ENCODE results near the gene ANO6. TPM values are rescaled to one million over a fixed set of nuclear protein-coding genes. Genes with fewer than 3 reads are reported as not detected.

ANO6 gene
- total RNA-seq, 4 donors from 2014 or later: 31.8 to 43.5 (median 34.1) TPM

GRCh38 chr12:45425426-45425825 lies 209.5 kb downstream of the ANO6 start:
- no peaks in the 10 kb centered on the region for H3K27me3 ChIP-seq
- H3K4me1 ChIP-seq: no peaks in the 10 kb centered on the region
- peaks cover 67% of the 10 kb centered on the region for H3K36me3 ChIP-seq
- H3K9me3 ChIP-seq: no peaks in the 10 kb centered on the region
- H3K4me3 ChIP-seq: no peak overlapping the region
- DNase-seq (ENCODE audit: low spot score in 2 of 2): no peak
- 89% methylated on average over 4 of the region's 4 CpGs for WGBS
- no peak overlapping the region for H3K27ac ChIP-seq
- TF ChIP-seq EP300 (IDR thresholded peaks at IDR 0.05): no peak
- TF ChIP-seq POLR2AphosphoS5 (IDR thresholded peaks at IDR 0.05): no peak
- no peak for TF ChIP-seq POLR2A (IDR thresholded peaks at IDR 0.05)
- TF ChIP-seq CTCF (IDR thresholded peaks at IDR 0.05): no peak

- Histone ChIP-seq H3K36me3 (peaks cover 65% of the 10 kb centered on the region), H3K4me3 (no peak overlapping the region), H3K27me3 (no peaks in the 10 kb centered on the region), H3K4me1 (no peaks in the 10 kb centered on the region), H3K9me3 (no peaks in the 10 kb centered on the region), H3K27ac (no peak overlapping the region)
- DNase-seq (ENCODE audit: low spot score in 2 of 2): no peak
- WGBS: 92% methylated on average over 4 of the region's 4 CpGs
- TF ChIP-seq CTCF (IDR thresholded peaks at IDR 0.05) (no peak), POLR2A (IDR thresholded peaks at IDR 0.05) (no peak), POLR2AphosphoS5 (IDR thresholded peaks at IDR 0.05) (no peak), EP300 (IDR thresholded peaks at IDR 0.05) (no peak)
Observed at GRCh38 chr12:45426294-45426693, 210.4 kb downstream of the ANO6 start.

GRCh38 chr12:45427042-45427441 lies 211.1 kb downstream of the ANO6 start:
- Histone ChIP-seq H3K4me1 (no peaks in the 10 kb centered on the region), H3K36me3 (peaks cover 60% of the 10 kb centered on the region), H3K9me3 (no peaks in the 10 kb centered on the region), H3K27ac (no peak overlapping the region), H3K4me3 (no peak overlapping the region), H3K27me3 (no peaks in the 10 kb centered on the region)
- 95% methylated on average over 4 of the region's 4 CpGs for WGBS
- TF ChIP-seq EP300 (IDR thresholded peaks at IDR 0.05): no peak
- TF ChIP-seq POLR2A (IDR thresholded peaks at IDR 0.05): no peak
- TF ChIP-seq CTCF (IDR thresholded peaks at IDR 0.05): no peak
- TF ChIP-seq POLR2AphosphoS5 (IDR thresholded peaks at IDR 0.05): no peak
- DNase-seq (ENCODE audit: low spot score in 2 of 2): no peak

GRCh38 chr12:45429831-45430230 lies 213.9 kb downstream of the ANO6 start:
- H3K27me3 ChIP-seq: no peaks in the 10 kb centered on the region
- DNase-seq (ENCODE audit: low spot score in 2 of 2): no peak
- no peak overlapping the region for H3K4me3 ChIP-seq
- H3K4me1 ChIP-seq: no peaks in the 10 kb centered on the region
- no peak for TF ChIP-seq CTCF (IDR thresholded peaks at IDR 0.05)
- no peak for TF ChIP-seq POLR2AphosphoS5 (IDR thresholded peaks at IDR 0.05)
- no peak for TF ChIP-seq POLR2A (IDR thresholded peaks at IDR 0.05)
- TF ChIP-seq EP300 (IDR thresholded peaks at IDR 0.05): no peak
- H3K27ac ChIP-seq: no peak overlapping the region
- H3K36me3 ChIP-seq: peaks cover 42% of the 10 kb centered on the region
- H3K9me3 ChIP-seq: no peaks in the 10 kb centered on the region
- WGBS: 86% methylated on average over 1 of the region's 1 CpG

- H3K4me3 ChIP-seq: no peak overlapping the region
- H3K4me1 ChIP-seq: no peaks in the 10 kb centered on the region
- TF ChIP-seq CTCF (IDR thresholded peaks at IDR 0.05): no peak
- no peak for TF ChIP-seq EP300 (IDR thresholded peaks at IDR 0.05)
- no peak for TF ChIP-seq POLR2A (IDR thresholded peaks at IDR 0.05)
- TF ChIP-seq POLR2AphosphoS5 (IDR thresholded peaks at IDR 0.05): no peak
- no peaks in the 10 kb centered on the region for H3K9me3 ChIP-seq
- H3K27me3 ChIP-seq: no peaks in the 10 kb centered on the region
- H3K27ac ChIP-seq: no peak overlapping the region
- H3K36me3 ChIP-seq: peaks cover 33% of the 10 kb centered on the region
- no peak for DNase-seq (ENCODE audit: low spot score in 2 of 2)
- WGBS: 88% methylated on average over 5 of the region's 5 CpGs
Observed at GRCh38 chr12:45431126-45431525, 215.2 kb downstream of the ANO6 start.
